ENCODE results near the gene TBC1D3C.
"Not testable (repeated sequence)": the region's sequence is repeated elsewhere in the genome, so short reads cannot be mapped to it uniquely, and the experiment has no call there.

TBC1D3C gene

GRCh38 chr17:38068534-38068933 is at the start of gene TBC1D3C:
TSS of gene TBC1D3C (minus strand) at chr17:38068634. CDS start at chr17:38067066, 1,568 bp downstream.
- not testable (repeated sequence) for DNase-seq (ENCODE audit: low spot score)

GRCh38 chr17:38099262-38099661 is 30.8 kb upstream of the TBC1D3C start:
- not testable (repeated sequence) for DNase-seq (ENCODE audit: low spot score)

- DNase-seq (ENCODE audit: low spot score) = not testable (repeated sequence)
Measured at GRCh38 chr17:38094059-38094694, 25.7 kb upstream of the TBC1D3C start.

GRCh38 chr17:38088120-38088519 is 19.7 kb upstream of the TBC1D3C start:
- not testable (repeated sequence) for DNase-seq (ENCODE audit: low spot score)

GRCh38 chr17:38087344-38087743 is 18.9 kb upstream of the TBC1D3C start:
- not testable (repeated sequence) for DNase-seq (ENCODE audit: low spot score)

All from putamen (tissue), 1 donor.